ENCODE data around the gene KIAA0319L.
A peak's percentile ranks its signal among the peaks of the same experiment; 100 is the strongest.
"Not testable (repeated sequence)": the region's sequence is repeated elsewhere in the genome, so short reads cannot be mapped to it uniquely, and the experiment has no call there.

Gene KIAA0319L

DNA sequence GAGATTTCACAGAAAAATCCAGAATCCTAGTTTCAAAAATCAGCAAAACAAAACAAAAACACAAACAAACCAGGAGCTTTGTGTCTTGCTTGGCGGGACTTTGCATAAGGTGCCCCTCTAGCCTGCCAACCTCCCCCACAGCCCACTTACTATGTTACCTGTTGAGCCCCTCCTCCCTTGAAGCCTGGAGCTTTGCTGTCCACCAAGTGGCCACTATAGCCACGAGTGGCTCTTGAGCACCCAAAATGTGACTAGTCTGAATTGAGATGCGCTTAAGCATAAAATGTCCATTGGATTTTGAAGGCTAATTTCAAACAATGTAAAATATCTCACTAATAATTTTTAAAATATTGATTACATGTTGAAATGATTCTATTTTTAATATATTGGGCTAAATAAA is 28.1 kb upstream of the KIAA0319L start:
- in situ Hi-C loops (cut with MboI; ENCODE audit: low pct_unique_long_range_greater_than_20kb, low sequenced_read_pairs, unreplicated experiment): no loop called here
- TF ChIP-seq CTCF (IDR thresholded peaks at IDR 0.05; ENCODE audit: extremely low read depth, insufficient read depth, missing control alignments): no peak
- DNase-seq (ENCODE audit: low spot score): no peak

- DNase-seq (ENCODE audit: low spot score); in situ Hi-C loops (cut with MboI; ENCODE audit: low pct_unique_long_range_greater_than_20kb, low sequenced_read_pairs, unreplicated experiment): not testable (repeated sequence)
These were observed 24.4 kb upstream of the KIAA0319L start for GRCh38 chr1:35581621-35582020.

DNA sequence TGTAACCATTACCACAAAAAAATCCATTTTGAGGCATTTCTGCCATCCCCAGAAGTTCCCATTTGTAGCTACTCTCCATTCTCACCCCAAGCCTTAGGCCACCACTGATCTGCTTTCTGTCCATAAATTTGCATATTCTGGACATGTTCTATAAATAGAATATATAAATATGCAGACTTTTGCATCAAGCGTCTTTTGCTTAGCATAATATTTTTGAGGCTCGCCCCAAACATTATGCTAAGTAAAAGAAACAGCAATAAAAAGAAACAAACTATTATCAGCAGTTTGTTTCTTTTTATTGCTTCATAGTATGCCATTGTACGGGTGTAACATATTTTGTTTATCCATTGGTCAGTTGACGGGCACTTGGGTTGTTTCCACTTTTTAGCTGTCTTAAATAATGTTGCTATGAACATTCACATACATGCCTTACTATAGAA is 23.8 kb upstream of the KIAA0319L start:
- DNase-seq (ENCODE audit: low spot score): no peak
- in situ Hi-C loops (cut with MboI; ENCODE audit: low pct_unique_long_range_greater_than_20kb, low sequenced_read_pairs, unreplicated experiment): no loop called here

GRCh38 chr1:35577071-35577998 is 20.1 kb upstream of the KIAA0319L start:
- TF ChIP-seq CTCF (IDR thresholded peaks at IDR 0.05; ENCODE audit: extremely low read depth, insufficient read depth, missing control alignments): peak; percentile 3
- in situ Hi-C loops (cut with MboI; ENCODE audit: low pct_unique_long_range_greater_than_20kb, low sequenced_read_pairs, unreplicated experiment): loop anchor here (10.0 kb wide), 1 partner anchor 137 kb away; the partner anchor contains the start of gene C1orf216
- peak; percentile 82 for DNase-seq (ENCODE audit: low spot score)

More for the DNA sequence above, 23.8 kb upstream of the KIAA0319L start:
- no peak for TF ChIP-seq CTCF (IDR thresholded peaks at IDR 0.05; ENCODE audit: extremely low read depth, insufficient read depth, missing control alignments)

DNA sequence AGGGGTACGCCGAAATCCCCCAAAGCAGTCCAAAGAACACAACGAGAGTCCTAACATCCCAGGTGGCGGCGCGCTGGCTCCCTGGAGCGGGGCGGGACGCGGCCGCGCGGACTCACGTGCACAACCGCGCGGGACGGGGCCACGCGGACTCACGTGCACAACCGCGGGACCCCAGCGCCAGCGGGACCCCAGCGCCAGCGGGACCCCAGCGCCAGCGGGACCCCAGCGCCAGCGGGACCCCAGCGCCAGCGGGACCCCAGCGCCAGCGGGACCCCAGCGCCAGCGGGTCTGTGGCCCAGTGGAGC is 19.5 kb upstream of the KIAA0319L start:
- DNase-seq (ENCODE audit: low spot score): not testable (repeated sequence)
- in situ Hi-C loops (cut with MboI; ENCODE audit: low pct_unique_long_range_greater_than_20kb, low sequenced_read_pairs, unreplicated experiment): loop anchor here (10.0 kb wide), 1 partner anchor 138 kb away; the partner anchor contains the start of gene C1orf216

- TF ChIP-seq CTCF (IDR thresholded peaks at IDR 0.05; ENCODE audit: extremely low read depth, insufficient read depth, missing control alignments): no peak
- in situ Hi-C loops (cut with MboI; ENCODE audit: low pct_unique_long_range_greater_than_20kb, low sequenced_read_pairs, unreplicated experiment): loop anchor here (10.0 kb wide), 1 partner anchor 139 kb away; the partner anchor contains the start of gene C1orf216
- no peak for DNase-seq (ENCODE audit: low spot score)
These were observed 19.0 kb upstream of the KIAA0319L start for GRCh38 chr1:35576061-35576765.

DNA sequence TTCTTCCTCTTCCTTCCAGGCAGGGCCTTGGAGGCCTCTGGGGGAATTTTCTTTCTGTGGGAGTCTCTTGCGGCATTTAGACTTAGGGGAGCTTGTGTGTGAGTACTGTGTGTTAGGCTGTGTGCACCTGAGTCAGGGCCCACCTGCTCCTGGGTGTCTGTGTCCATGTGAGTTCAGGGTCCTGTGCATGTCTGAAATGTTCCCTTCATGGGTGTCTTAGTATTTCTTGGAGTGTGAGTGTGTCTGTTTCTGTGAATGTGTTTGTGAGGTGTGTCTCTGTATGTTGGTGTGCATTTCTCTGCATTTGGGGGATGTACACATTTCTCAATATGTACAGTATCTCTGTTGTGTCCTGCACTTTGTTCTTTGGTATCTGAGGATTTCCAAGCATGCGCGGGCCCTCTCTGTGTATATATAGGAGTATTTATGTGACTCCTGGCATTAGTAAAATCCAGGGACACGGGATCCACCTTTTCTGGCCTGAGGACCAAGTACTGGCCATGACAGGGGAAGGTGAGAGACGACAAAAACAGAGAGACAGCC is 18.3 kb upstream of the KIAA0319L start:
- DNase-seq (ENCODE audit: low spot score): no peak
- no peak for TF ChIP-seq CTCF (IDR thresholded peaks at IDR 0.05; ENCODE audit: extremely low read depth, insufficient read depth, missing control alignments)
- in situ Hi-C loops (cut with MboI; ENCODE audit: low pct_unique_long_range_greater_than_20kb, low sequenced_read_pairs, unreplicated experiment): loop anchor here (10.0 kb wide), 1 partner anchor 139 kb away; the partner anchor contains the start of gene C1orf216

Data from GM13977 (cell line).